HT1080 (cell line): ENCODE measurements around the gene OR10H1. TPM values are rescaled to one million over a fixed set of nuclear protein-coding genes. Genes with fewer than 3 reads are reported as not detected.
"Not testable (repeated sequence)": the region's sequence is repeated elsewhere in the genome, so short reads cannot be mapped to it uniquely, and the experiment has no call there.

Source experiments
- DNase-seq: peaks from one replicate; pipeline ENCODE4 v3.0.0-alpha.2; 2015; ENCODE audit warnings: low read depth
- polyA plus RNA-seq, 2 experiments: library from polyadenylated mRNA; depleted of rRNA; stranded (reverse); fragments of >200 nt; gene quantifications; 2 replicates each; pipeline ENCODE4 v1.2.3, GENCODE V29; 2015
- total RNA-seq: library from RNA; depleted of rRNA; stranded (reverse); fragments of >200 nt; shearing (Covaris generic); gene quantifications from 2 replicates; pipeline ENCODE4 v1.2.3, GENCODE V29; 2014; rRNA removed

Gene OR10H1
- total RNA-seq = not detected in 2 replicates
- not detected in 2 replicates for polyA plus RNA-seq (2015; cell fraction: cytosol; rRNA removed)
- not detected in 2 replicates for polyA plus RNA-seq (2015; cell fraction: nucleus; rRNA removed)

GRCh38 chr19:15815306-15815705, at the start of gene OR10H1:
Gene OR10H1, minus strand, starts transcription at chr19:15815664. Its CDS starts 7,627 bp downstream, at chr19:15808037.
- DNase-seq = no peak

GRCh38 chr19:15864824-15865223, 49.4 kb upstream of the OR10H1 start:
- DNase-seq = no peak

GRCh38 chr19:15863272-15863671, 47.8 kb upstream of the OR10H1 start:
- peak; percentile 18 for DNase-seq

- no peak for DNase-seq
Observed at GRCh38 chr19:15862444-15862843, 47.0 kb upstream of the OR10H1 start.

DNA sequence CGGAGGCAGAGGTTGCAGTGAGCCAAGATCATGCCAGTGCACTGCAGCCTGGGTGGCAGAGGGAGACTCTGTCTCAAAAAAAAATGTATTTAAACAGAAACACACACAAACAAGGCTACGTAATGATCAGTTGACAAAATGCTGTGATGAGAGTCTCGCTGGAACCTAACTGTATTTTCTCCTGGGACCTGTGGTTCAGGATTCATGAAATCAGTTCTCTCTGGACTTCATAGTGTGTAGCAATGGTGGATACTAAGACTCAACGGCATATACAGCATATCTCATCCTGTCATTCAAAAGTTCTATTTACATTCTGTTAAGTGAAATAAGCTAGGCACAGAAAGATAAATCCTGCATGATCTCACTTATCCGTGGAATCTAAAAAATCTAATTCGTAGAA, 45.1 kb upstream of the OR10H1 start:
- DNase-seq = no peak

DNA sequence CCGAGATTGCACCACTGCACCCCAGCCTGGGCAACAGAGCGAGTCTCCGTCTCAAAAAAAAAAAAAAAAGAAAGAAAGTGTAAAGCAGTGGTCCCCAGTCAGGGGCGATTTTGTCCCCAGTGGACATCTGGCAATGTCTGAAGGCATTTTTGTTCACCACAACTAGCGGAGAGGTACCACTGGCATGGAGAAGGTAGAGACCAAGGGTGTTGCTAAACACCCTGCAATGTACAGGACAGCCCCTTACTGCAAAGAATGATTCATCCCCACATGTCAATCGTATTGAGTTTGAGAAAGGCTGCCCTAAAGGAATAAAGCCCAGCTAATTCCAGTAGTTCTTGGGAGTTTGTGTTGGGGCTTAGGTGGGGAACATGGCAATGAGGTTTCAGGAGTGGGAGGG, 43.7 kb upstream of the OR10H1 start:
- DNase-seq = no peak

DNA sequence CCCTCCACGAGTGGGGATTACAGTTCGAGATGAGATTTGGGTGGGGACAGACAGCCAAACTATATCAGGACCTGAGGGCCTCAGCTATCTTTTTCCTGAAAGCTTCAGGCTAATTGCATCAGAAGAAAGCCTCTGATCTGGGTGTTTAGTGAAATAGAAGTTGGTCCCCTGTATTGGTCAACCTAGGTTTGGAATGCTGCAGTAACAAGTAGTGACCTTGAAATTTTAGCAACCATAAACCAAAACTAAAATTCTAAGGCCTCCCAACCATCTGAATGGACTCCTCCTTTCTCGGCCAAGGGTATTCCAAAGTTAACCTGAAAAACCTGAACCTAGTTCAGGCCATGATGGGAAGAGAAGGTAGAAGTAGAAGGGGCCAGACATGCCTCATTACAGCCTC, 34.9 kb upstream of the OR10H1 start:
- no peak for DNase-seq

DNA sequence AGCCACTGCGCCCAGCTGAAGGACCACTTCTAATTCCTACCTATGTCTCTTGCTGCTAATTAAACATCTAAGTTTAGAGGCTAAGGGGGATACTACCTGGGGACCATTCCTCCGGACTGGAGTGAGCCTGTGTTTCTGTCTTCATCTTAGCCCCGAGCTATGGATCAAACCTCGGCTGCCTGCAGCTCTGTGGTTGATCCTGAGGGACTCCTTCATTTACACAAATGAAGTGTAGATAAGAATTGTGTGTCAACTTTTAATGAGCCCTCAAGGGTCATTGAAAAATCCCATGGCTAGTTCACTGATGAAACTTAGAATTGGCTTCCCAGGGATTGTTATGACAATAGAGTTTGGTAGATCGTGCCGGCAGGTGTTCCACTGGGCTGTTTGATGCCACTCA, 31.5 kb upstream of the OR10H1 start:
- no peak for DNase-seq

- not testable (repeated sequence) for DNase-seq
Observed at GRCh38 chr19:15843894-15844222, 28.4 kb upstream of the OR10H1 start.

- no peak for DNase-seq
Observed at GRCh38 chr19:15843203-15843893, 27.9 kb upstream of the OR10H1 start.

DNA sequence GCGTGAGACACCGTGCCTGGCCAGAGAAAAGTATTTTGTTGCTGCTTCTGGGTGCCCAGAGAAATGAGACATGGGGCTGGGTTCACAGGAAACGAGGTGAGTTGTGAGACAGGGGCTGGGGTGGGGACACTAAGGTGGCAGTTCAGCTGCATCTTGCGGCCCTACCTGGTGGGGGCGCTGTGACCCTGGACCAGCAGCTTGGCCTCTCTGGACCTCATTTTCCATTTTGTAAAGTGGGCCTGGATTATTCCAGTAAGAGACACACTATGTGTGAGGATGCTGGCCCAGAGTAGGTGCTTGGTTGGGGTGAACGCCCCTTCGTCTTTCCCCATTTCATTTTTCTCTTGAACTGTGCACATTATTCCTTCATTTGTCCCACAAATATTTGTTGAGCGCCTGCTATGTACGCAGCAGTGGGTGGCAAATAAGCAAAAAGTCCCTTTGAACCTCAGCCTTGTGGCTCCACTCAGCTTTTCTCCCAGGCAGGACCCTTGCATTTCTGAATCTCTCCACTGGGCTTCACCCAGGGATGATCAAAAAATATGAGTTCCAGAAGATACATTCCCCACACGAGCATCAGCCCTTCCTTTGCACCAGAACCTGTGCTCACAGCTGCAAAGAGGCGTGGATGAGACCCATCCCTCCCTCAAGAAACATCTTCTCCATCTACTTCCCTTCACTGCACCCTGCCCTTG, 26.6 kb upstream of the OR10H1 start:
- DNase-seq = no peak

GRCh38 chr19:15840833-15841232, 25.4 kb upstream of the OR10H1 start:
- no peak for DNase-seq

DNA sequence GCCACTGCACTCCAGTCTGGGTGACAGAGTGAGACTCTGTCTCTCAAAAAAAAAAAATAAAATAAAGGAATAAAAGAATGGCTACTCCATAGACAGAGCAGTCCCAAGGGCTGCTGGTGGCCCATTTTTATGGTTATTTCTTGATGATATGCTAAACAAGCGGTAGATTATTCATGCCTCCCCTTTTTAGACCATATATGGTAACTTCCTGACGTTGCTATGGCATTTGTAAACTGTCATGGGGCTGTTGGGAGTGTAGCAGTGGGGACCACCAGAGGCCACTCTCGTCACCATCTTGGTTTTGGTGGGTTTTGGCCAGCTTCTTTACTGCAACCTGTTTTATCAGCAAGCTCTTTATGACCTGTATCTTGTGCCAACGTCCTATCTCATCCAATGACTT, 24.4 kb upstream of the OR10H1 start:
- not testable (repeated sequence) for DNase-seq

GRCh38 chr19:15838351-15838750, 22.9 kb upstream of the OR10H1 start:
- DNase-seq = no peak

- DNase-seq = no peak
Observed at GRCh38 chr19:15837221-15837731, 21.8 kb upstream of the OR10H1 start.

DNA sequence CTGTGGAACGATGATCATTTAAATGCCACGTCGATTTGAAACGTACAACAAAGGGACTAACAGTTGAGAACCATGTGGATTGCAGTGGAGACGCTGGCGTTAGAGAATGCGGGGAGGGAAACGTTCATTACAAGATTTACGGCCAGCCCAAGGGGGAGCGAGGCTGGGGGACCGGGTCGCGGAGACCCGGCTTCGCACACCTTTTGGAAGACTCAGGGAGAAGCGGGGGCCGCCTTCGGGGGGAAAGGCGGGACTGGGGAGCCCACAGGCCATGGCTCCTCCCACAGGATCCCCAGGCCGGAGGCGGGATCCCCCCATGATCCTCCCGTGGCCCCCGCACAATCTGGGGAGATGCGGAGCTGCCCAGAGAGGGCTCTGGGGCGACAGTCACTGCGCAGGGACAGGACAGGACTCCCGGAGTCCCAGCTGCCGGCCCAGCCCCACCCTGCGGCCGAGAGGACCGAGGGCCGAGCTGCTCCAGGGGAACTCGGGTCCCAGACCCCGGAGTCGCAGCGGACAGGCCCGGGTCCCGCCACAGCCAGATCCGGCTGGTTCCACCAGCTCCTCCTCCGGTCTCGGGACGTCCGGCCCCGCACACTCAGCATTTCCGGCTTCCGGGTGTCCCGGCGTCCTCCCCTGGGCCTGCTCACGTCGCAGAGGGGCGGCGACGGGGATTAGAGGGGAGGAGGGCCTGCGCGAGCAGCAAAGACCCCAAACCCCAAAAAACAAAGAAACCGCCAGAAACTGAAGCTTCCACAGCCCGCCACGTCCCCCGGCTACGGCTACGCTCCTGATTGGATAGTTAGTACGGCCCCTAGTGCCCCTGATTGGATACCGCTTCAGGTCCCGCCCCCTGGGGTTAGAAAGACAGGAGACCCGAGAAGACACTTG, 21.1 kb upstream of the OR10H1 start:
- peak; percentile 92 for DNase-seq

DNA sequence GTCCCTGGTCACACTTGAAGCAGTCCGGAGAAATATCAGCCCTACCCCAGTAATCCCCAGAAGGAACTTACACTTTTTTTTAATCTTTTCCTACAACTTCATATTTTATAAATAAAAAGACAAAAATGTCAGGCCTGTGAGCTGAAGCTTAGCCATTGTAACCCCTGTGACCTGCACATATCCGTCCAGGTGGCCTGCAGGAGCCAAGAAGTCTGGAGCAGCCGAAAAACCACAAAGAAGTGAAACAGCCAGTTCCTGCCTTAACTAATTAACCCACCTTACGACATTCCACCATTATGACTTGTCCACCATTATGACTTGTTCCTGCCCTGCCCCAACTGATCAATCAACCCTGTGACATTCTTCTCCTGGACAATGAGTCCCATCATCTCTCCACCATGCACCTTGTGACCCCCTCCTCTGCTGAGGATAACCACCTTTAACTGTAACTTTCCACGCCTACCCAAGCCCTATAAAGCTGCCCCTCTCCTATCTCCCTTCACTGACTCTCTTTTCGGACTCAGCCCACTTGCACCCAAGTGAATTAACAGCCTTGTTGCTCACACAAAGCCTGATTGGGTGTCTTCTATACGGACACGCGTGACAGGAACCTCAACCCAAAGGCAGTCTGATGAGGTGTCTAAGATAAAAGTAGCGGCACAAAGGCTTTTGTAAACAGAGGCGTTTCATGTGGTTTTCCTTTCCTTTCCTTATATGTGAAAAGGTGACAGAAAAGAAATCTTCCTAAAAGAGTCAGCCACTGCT, 20.3 kb upstream of the OR10H1 start:
- DNase-seq = peak; percentile 36

DNA sequence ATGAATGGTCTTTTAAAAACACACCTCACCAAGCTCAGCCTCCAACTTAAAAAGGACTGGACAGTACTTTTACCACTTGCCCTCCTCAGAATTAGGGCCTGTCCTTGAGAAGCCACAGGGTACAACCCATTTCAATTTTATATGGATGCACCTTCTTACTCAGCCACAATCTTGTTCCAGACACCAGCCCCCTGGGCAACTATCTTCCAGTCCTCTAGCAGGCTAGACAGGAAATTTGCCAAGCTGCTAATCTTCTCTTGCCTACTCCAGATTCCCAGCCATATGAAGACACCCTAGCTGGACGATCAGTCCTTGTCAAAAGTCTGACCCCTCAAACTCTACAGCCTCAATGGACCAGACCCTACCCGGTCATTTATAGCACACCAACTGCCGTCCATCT, 18.8 kb upstream of the OR10H1 start:
- not testable (repeated sequence) for DNase-seq

DNA sequence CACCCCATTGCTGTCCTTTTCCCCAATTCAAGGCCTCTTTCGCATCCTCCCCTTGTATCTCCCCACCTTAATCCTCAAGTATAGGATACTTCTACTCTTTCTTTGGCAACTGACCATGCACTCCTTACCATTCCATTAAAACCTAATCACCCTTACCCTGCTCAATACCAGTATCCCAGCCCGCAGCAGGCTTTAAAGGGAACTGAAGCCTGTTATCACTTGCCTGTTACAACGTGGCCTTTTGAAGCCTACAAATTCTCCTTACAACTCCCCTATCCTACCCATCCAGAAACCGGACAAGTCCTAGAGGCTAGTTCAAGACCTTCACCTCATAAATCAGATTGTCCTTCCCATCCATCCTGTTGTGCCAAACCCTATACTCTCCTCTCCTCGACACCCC, 16.2 kb upstream of the OR10H1 start:
- DNase-seq = no peak

DNA sequence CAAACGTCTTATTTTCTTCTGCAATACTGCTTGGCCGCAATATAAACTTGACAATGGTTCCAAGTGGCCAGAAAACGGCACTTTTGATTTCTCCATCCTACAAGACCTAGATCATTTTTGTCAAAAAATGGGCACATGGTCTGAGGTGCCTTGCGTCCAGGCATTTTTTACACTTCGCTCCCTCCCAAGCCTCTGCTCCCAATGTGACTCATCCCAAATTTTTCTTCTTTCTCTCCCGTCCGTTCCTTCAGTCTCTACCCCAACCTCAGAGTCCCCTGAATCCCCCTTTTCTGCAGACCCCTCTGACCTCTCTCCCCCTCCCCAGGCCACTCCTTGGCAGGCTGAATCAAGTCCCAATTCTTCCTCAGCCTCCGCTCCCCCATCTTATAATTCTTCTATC, 14.3 kb upstream of the OR10H1 start:
- no peak for DNase-seq

- no peak for DNase-seq
Observed at GRCh38 chr19:15829306-15829698, 13.8 kb upstream of the OR10H1 start.
